ENCODE measurements around the gene OCLN.
"Not testable (repeated sequence)": the region's sequence is repeated elsewhere in the genome, so short reads cannot be mapped to it uniquely, and the experiment has no call there.

DNA sequence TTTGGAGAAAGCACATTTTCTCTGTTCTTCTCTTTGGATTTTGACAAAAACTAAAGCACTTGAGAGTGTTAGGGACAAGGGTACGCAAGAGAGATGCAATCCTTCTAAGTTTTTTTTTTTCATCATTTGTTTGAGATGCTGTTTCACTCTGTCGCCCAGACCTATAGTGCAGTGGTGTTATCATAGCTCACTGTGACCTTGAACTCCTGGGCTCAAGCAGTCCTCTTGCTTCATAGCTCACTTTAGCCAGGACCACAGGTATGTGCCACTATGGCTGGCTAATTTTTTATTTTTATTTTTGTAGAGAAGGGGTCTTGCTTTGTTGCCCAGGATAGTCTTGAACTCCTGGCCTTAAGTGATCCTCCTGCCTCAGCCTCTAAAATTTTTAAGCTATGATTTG lies 46.1 kb downstream of the OCLN start:
- TF ChIP-seq, protein P1, sequence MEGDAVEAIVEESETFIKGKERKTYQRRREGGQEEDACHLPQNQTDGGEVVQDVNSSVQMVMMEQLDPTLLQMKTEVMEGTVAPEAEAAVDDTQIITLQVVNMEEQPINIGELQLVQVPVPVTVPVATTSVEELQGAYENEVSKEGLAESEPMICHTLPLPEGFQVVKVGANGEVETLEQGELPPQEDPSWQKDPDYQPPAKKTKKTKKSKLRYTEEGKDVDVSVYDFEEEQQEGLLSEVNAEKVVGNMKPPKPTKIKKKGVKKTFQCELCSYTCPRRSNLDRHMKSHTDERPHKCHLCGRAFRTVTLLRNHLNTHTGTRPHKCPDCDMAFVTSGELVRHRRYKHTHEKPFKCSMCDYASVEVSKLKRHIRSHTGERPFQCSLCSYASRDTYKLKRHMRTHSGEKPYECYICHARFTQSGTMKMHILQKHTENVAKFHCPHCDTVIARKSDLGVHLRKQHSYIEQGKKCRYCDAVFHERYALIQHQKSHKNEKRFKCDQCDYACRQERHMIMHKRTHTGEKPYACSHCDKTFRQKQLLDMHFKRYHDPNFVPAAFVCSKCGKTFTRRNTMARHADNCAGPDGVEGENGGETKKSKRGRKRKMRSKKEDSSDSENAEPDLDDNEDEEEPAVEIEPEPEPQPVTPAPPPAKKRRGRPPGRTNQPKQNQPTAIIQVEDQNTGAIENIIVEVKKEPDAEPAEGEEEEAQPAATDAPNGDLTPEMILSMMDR (IDR thresholded peaks at IDR 0.05; ENCODE audit: poor library complexity, severe bottlenecking): not testable (repeated sequence)
- TF ChIP-seq POLR2AphosphoS5 (IDR thresholded peaks at IDR 0.05); TAF1 (IDR thresholded peaks at IDR 0.05; ENCODE audit: low read depth); SMC3 (conservative IDR thresholded peaks at IDR 0.05; ENCODE audit: poor library complexity); EP300 (conservative IDR thresholded peaks at IDR 0.05; ENCODE audit: poor library complexity, severe bottlenecking); MXI1 (conservative IDR thresholded peaks at IDR 0.05; ENCODE audit: poor library complexity, severe bottlenecking); EZH2 (IDR thresholded peaks at IDR 0.05; ENCODE audit: borderline replicate concordance, insufficient read depth, low read length, poor library complexity, severe bottlenecking): not testable (repeated sequence)
- TF ChIP-seq, protein P2, sequence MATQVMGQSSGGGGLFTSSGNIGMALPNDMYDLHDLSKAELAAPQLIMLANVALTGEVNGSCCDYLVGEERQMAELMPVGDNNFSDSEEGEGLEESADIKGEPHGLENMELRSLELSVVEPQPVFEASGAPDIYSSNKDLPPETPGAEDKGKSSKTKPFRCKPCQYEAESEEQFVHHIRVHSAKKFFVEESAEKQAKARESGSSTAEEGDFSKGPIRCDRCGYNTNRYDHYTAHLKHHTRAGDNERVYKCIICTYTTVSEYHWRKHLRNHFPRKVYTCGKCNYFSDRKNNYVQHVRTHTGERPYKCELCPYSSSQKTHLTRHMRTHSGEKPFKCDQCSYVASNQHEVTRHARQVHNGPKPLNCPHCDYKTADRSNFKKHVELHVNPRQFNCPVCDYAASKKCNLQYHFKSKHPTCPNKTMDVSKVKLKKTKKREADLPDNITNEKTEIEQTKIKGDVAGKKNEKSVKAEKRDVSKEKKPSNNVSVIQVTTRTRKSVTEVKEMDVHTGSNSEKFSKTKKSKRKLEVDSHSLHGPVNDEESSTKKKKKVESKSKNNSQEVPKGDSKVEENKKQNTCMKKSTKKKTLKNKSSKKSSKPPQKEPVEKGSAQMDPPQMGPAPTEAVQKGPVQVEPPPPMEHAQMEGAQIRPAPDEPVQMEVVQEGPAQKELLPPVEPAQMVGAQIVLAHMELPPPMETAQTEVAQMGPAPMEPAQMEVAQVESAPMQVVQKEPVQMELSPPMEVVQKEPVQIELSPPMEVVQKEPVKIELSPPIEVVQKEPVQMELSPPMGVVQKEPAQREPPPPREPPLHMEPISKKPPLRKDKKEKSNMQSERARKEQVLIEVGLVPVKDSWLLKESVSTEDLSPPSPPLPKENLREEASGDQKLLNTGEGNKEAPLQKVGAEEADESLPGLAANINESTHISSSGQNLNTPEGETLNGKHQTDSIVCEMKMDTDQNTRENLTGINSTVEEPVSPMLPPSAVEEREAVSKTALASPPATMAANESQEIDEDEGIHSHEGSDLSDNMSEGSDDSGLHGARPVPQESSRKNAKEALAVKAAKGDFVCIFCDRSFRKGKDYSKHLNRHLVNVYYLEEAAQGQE (IDR thresholded peaks at IDR 0.05; ENCODE audit: borderline replicate concordance): not testable (repeated sequence)

Data from neural cell (in vitro differentiated cells).